HG03521 (cell line): ENCODE data around the gene ADNP.

Experiments used
- ATAC-seq: cut with Tn5 transposase; IDR thresholded peaks from one replicate; pipeline ENCODE4 v1.9.1; 2021; ENCODE audit warnings: mild to moderate bottlenecking, moderate library complexity; ENCODE audit not compliant: unreplicated experiment

The ADNP gene

DNA sequence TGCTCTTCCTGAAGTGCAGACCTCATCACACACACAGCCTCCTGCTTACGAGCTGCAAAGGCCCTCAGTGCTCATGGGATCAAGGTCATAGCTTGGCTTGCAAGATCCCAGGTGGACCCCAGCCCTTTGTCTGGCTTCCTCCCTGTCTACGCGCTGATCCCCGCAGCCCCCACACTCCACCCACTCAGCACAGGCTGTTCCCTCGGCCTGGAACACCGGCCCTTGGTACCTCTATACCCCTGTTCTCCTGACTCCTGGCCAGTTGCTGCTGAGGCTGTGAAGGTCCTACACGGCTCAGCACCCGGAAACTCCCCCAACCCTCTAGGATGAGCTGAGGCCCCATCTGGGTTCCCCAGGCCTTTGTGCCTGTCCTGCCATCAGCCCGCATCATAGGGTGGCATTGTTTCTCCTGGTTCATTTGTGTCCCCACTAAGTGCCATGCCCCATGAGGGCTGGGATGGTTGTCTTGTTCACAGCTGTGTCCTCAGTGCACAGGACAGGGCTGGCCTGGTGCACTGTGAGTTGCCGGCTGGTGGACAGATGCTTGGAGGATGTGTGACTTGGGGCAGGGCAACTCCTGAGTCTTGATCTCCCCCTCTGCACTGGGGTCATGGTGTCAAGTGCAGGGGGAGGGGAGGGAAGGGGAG lies 57.0 kb downstream of the ADNP start:
- no peak for ATAC-seq

DNA sequence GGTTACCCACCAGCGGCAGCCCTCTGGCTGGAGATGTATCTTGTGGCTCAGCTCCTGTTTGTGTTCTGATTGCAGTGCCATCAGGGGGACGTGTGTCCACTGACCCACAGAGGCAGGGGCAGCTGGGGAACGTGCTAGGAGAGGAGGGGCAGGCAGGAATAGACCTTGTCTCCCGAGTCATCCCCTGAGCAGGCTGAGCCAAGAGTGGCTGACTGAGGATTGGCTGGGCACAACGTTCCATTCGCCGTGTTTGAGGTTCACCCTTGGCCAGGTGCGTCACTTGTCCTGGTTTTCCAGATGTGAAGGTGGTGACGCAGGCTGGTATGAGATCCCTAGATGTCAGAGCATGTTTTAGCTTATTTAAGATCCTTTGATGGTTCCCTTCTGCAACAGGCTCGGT lies 57.7 kb downstream of the ADNP start:
- no peak for ATAC-seq

DNA sequence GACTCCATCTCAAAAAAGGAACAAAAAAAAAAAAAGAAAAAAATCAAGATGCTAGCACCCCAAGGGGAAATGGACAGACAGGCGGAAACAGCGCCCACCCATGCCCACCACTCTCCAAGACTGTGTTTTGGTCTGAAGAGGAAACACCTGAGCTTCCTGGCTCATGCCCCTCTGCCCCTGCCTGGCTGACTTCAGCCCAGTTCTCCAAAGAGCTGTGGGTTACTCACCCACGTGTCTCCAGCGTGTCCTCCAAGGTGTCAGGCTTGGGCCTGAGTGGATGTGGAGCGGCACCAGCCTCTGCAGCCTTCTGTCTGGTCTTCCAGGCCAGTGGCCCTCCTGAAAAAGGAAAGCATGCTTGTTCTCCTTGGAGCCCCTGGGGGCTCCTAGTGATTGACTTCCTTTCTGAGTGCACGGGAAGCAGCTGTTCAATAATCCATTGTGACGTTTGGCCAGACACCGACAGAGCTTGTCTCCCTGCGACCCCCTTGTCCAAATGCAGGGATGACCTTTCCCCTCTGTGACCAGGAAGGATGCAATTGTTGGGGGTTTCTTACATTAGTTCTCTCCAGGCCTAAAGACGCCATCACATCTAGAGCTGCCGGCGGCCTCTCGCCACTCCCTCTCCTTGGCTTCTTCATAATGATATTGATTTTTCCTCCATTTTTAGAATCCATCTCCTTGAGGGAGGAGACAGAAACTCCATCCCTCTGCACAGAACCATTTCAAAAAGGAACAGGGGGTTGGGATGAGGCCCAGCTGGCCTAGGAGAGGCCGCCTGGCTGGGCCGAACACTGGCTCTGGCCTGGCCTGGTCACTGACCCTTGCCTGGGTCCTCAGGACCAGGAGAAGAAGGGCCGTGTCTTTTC lies 58.4 kb downstream of the ADNP start:
- no peak for ATAC-seq

DNA sequence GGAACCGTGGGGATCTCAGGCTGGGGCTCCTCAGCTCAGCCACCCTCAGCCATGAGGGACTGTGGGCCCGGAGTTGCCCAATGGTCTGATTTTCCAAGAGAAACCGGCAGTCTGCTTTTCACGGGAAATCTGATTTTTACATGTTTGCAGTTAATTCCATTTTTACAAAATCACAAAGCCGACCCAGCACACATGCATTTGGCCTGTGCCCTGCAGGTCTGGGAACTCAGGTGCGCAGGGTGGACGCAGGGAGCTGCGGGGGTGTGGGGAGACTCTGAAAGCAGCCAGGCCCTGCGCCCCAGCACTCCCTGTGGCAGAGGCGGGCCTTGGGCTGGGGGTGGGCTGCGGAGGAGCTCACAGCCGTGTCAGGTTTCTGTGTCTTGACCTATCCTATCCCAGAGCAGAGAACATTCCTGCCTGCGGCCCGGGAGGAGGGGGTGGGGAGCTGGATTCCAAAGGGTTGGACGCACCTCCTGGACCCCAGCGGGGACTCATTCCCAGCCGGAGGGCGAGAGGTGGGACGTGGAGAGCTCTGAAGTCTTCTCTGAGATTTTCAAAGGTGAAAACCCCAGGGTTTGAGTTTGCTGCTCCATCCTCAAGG lies 60.6 kb downstream of the ADNP start:
- ATAC-seq, result no peak

DNA sequence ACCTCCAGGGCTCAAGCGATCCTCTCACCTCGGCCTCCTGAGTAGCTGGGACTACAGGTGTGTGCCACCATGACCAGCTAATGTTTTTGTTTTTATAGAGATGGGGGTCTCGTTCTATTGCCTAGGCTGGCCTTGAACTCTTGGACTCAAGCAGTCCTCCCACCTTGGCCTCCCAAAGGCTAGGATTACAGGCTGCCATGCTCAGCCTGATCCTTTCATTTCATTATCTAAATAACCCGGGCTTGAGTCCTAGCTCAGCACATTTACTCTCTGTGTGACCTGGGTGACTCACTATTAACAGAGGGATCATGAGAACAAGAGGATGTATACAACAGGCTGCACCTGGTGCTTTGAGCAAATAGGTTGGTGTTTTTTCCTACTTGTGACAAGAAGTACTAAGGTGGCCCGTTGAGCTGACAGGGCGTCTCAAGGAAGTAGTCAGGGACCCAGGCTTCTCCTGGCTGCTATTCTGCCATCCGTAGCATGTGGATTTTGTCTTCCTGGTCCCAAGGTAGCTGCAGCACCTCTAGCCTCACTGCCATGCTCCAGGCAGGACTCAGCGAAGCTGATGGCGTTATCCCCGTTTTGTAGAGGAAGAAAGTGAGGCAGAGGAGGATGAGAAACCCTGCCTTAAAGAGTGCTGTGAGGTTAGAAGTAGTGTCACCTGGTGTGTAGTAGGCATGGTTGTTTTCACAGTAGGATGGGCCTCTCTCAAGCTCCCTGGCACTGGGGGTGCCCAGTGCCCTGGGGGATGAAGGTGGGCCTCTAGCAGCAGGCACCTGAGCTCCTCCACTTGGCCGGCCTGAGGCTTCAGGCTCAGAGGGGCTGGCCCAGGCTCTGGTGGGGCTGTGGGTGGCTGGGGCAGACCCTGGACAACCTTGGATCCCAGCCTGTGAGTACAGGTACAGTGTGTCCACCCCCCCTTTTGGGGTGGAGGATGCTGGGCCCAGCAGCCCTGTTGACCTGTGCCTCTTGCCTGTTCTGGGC lies 62.4 kb downstream of the ADNP start:
- no peak for ATAC-seq

DNA sequence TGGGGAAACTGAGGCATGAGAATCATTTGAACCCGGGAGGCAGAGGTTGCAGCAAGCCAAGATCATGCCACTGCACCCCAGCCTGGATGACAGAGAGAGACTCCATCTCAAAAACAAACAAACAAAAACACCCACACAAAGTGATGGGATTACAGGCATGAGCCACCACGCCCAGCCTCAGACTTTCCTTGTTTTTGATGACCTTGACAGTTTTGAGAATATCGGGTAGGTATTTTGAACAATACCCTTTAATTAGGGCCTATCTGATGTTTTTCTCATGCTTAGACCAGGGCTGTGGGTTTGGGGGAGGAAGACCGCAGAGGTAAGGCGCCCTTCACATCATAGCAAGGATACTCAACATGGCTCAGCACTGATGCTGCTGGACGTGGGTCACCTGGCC lies 63.4 kb downstream of the ADNP start:
- ATAC-seq, result no peak

DNA sequence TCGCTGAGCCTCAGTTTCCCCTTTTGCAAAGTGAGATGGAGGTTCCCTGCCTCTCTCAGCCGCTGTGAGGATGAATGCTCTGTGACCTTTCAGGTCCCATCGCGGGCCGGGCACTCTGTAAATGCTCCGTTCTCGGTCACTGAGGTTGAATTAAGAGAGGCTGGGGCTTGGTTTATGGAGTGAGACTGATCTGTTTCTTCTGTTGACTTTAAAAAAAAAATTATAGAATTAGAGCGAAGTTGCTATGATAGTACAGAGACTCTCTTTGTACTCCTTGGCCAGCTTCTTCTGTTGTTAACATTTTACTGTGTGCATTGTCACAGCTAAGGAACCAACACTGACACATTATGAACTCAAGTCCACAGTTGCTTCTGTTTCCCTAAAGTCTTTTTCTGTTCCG lies 64.4 kb downstream of the ADNP start:
- ATAC-seq, result no peak

DNA sequence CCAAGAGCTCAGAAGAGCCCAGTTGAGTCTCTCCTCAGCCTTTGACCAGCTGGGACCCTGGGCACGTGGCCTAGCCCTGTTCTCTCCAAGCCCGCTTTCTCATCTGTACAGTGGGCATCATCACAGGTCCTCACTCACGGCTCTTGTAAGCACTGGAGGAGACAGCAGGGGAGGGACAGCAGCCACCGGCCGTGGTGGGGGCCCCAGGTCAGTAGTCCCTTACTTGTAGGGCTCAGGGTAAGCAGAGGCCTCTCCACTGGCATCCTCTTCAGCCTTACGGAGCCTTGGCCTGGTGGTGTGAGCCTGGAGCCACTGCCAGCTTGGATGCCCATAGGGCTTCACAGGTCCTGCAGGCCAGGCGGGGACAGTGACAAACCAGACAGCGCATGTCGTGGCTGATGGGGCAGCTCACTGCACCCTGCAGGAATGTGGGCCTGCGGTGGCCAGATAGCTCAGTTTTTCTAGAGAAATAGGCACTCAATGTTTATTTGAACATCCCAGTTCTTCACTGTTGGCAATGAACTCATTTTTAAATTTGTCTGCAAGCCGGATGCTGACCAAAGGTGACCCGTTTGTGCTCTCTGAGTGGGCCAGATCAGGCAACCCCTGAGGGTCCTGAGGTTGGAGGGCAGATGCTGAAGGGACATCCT lies 65.1 kb downstream of the ADNP start:
- no peak for ATAC-seq

DNA sequence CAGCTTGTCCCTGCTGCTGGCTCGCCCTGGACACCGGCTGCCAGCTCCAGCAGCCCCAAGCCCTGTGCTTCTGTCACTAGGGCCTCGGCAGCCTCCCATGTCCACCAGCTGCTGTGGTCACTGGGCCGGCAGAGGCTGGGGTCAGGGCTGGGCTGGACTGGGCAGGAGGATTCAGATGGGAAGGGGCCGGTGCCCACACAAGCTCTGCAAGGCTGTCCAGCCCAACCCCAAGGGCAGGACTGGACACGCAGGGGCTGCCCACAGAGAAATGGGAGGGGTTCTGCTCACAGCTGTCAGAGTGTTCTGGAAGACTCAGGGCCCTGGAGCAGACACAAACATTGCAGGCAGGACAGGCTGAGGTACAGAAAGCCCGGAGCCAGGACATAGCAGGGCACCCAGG lies 65.6 kb downstream of the ADNP start:
- no peak for ATAC-seq

DNA sequence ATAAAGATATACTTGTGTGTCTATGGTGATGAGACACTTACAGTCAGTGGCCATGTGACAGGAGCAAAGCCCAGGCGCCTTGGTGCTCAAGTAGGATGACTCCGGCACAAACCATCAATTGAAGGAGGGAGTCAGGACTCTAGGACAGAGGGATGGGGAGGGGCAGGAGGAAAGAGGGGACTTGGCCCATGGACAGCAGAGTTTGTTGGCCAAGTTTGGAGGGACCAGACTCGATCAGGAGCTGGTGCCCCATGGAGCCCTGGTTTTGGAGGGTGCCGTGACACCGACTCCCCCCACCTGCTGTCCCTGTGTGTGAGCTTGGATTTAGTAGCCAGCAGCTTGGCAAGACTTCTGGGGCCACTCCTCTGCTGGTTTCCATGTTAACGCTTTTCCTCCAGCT lies 66.1 kb downstream of the ADNP start:
- ATAC-seq, result no peak

DNA sequence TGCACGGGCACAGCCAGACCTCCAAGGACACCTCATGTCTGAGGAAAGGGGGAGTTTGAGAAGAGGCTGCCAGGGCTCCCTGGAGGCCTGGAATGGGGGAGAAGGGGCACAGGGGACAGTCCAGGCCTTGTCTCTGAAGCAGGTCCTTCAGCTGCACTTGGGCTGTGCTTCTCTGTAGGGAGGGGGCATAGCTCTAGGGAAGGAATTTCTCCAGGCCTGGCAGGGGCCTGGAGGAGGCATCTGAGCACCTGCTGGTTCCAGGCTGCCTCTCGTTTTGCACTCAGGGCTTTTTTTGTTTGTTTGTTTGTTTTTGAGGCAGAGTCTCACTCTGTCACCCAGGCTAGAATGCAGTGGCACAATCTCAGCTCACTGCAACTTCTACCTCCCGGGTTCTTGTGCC lies 68.7 kb downstream of the ADNP start:
- no peak for ATAC-seq

DNA sequence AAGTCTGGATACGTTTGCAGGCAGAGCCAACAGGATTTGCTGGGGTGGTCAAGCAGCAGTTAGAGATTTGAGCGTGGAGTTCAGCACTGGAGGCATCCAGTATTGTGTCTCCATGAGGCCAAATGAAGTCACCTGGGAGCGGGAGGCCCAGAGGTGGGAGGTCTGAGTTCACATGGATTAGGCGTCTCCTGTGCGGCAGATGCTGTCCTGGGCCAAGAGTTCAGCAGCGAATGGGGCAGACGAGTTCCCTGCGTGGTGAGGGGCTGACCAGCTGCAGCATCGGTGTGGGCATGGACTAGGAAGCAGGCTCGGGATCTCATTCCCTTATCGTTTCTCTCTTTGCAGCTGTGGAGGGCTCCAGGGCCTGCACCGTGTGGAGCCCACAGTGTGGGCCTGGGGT lies 70.2 kb downstream of the ADNP start:
- no peak for ATAC-seq

DNA sequence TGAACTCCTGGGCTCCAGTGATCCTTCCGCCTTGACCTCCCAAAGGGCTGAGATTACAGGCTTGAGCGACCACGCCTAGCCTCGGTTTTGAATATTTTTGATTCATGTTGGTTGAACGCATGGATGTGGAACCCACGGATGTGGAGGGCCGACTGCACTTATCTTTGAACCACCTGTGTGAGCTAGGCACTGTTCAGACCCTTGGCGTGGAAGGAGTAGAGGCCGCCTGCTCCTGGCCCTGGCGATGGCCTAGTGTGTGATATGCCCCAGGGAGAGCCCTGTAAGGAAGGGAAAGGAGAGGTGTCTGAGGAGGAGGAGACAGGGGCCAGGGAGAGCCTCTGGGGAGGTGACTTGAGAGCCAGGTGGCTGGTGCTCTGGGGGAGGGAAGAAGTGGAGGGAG lies 72.1 kb downstream of the ADNP start:
- no peak for ATAC-seq

DNA sequence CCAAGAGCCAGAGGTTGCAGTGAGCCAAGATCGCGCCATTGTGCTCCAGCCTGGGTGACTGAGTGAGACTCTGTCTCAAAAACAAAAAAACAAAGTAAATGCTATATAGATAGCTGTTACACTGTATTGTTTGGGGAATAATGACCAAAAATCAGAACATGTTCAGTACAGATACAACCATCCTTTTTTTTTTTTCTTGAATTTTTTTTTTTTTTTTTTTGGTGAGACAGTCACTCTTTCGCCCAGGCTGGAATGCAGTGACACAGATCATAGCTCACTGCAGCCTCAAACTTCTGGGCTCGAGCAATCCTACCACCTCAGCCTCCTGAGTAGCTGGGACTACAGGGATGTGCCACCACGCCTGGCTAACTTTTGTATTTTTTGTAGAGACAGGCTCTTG lies 72.7 kb downstream of the ADNP start:
- ATAC-seq, result no peak

DNA sequence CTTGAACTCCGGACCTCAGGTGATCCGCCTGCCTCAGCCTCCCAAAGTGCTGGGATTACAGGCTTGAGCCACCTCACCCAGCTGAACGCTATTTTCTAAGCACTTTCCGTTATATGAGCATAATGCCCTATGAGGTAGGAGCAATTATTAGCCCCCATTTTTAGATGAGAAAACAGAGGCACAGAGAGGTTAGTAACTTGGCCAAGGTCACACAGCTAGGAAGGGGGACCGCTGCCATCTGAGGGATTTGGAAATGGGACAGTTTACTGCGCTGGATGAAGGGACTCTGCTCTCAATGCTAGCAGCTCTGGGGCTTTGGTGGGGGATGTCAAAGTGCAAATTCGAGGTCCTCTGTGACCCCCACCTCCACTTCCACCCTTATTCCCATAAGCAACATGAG lies 73.9 kb downstream of the ADNP start:
- ATAC-seq, result no peak

DNA sequence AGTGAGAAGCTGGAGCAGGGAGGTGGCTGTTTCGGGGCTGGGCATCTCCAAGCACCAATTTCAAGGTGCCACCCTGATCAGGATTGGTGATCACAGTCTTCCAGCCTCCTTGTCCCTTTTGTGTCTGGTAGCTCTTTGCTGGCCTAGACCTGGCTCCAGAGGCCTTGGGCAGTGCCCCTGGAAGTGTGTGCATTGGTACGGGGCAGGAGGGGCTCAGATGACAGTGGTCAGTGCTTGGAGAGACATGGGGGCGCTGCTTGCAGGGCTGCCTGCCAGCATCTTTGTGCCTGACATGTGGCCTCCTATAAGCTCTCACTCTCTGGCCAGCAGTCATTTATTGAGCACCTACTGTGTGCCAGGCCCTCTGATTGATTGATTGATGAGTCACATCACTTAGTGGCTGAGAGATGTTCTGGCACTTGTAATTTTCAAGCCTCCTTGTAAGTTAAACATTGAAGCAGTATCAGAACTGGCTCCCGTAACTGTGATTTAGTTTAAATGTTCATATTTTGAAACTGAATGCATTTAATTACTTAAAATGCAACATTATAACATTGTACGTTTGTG lies 74.7 kb downstream of the ADNP start:
- no peak for ATAC-seq

DNA sequence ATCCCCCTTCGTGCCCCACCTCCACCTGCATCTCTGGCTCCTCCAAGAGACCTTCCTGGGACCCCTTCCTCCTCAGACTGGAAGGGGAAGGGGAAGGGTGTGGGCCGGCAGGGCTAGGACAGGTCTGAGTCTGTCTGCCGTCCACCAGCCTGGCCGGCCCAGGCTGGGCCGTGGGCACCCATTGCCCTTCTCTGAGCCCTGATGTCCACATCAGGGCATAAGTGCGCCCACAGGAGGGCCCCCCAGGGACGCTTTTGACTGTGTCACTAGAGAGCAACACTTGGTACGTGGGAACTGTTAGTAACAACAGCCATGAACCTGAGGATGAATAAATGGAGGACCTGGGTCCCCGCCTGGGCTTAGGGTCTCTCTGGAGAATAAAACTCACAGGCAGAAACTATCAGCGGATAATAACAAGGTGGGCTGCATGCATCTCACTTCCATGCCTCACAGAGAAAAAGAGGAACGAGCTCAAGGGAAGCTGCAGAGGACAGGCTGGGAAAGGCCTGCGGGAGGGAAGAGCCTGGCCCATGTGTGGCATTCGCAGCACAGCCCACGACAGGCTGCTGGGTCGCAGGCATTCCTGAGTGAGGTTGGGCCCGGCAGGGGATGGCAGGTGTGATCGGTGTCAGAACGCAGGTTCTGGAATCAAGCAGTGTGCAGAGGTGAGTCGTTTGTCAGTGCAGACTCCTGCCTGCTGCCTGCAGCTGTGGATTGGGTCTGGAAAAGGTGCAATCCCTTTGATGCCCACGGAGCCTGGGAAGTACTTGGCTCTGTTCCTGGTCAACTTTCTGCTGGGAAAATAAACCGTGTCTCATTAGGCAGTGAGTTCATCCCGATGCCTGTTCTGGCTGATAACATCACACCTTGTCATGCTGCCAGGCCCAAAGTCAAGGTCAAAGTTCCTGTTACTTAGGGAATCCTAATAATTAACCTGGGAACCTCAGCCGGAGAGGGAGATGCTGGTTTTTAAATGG lies 75.5 kb downstream of the ADNP start:
- ATAC-seq, result no peak

DNA sequence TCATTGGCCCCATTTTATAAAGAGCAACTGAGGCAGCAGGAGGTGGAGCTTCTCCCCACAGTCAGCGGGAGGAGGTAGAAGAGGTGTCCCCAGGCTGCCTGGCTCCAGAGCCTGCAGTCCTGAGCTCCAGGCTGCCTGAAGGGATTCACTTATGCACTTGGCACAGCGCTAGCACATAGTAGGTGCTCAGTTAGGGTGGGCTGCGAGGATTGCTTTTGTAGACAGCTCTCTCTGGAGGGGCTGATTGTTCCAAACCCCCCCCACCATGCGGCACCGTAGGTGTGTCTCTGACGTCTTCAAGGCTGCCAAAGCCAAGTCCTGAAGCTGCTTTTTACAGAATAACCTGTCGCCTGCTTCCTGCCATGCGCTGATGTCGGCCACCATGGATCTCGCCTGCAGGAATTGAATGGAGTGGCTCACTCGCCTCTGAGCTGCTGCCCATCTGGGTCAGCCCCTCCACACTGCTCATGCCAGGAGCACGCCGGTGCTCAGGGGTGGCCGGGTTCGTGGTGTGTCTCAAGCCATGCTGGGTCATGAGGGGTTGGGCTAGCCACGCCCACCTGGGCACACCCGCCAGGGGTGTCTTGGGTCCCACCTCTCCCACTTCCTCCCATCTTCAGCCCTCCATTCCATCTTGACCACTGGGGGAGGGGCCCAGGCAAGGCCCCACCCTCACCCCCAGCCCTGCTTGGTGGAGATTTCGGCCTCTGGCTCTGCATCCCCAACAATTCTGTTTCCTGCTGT lies 76.6 kb downstream of the ADNP start:
- no peak for ATAC-seq
